Measurements from ENCODE around the gene SPRR1B.
"Not testable (repeated sequence)": the region's sequence is repeated elsewhere in the genome, so short reads cannot be mapped to it uniquely, and the experiment has no call there.

- TF ChIP-seq POLR2A (IDR thresholded peaks at IDR 0.05); CTCF (IDR thresholded peaks at IDR 0.05); EP300 (IDR thresholded peaks at IDR 0.05; ENCODE audit: low read depth): not testable (repeated sequence)
Measured at GRCh38 chr1:153056111-153056510, 25.1 kb downstream of the SPRR1B start.

Measured in transverse colon (tissue), 3 donors.